Esophagus squamous epithelium (tissue), 5 donors: ENCODE data around the gene PKD2L2. TPM values are rescaled to one million over a fixed set of nuclear protein-coding genes. Genes with fewer than 3 reads are reported as not detected.
A peak's percentile ranks its signal among the peaks of the same experiment; 100 is the strongest.
"Not testable (repeated sequence)": the region's sequence is repeated elsewhere in the genome, so short reads cannot be mapped to it uniquely, and the experiment has no call there.

ENCODE experiments used
- DNase-seq: peaks from one replicate; lab custom pipeline; 2025; lab: John Stamatoyannopoulos, UW
- H3K27ac ChIP-seq, 4 donors: fragments of 200-600 bp; sonication (generic); one replicate each; pipeline ENCODE4 v1.5.1; 2016 to 2019; ENCODE audit warnings: mild to moderate bottlenecking in 1 of 4
- H3K27me3 ChIP-seq, 4 donors: fragments of 200-600 bp; sonication (generic); 1 replicate in 3 of 4; 2 replicates in 1 of 4; pipeline versions ENCODE4 v1.5.1 to v1.6.0; 2017 to 2021; ENCODE audit warnings: antibody characterized with exemption in 1 of 4
- H3K36me3 ChIP-seq, 3 donors: fragments of 200-600 bp; sonication (generic); one replicate each; pipeline ENCODE4 v1.5.1; 2016 to 2019
- H3K4me1 ChIP-seq, 3 donors: fragments of 200-600 bp; sonication (generic); one replicate each; pipeline ENCODE4 v1.5.1; 2017 to 2019
- H3K4me3 ChIP-seq, 4 donors: fragments of 200-600 bp; sonication (generic); 1 replicate in 3 of 4; 2 replicates in 1 of 4; pipeline ENCODE4 v1.5.1; 2016 to 2019; ENCODE audit warnings: mild to moderate bottlenecking in 2 of 4, moderate library complexity in 1 of 4
- H3K9me3 ChIP-seq, 3 donors: fragments of 200-600 bp; sonication (generic); one replicate each; pipeline ENCODE4 v1.5.1; 2016 to 2019
- CTCF ChIP-seq, 6 experiments: fragments of 450-650 bp in 4 of 6; fragments of 200-600 bp in 2 of 6; sonication (generic) in 2 of 6; IDR thresholded peaks; one replicate each; pipeline ENCODE4 v1.5.1; 2016 to 2019; ENCODE audit warnings: antibody characterized with exemption in 6 of 6, mild to moderate bottlenecking in 4 of 6, moderate library complexity in 4 of 6
- POLR2A ChIP-seq, 4 donors: fragments of 450-650 bp; IDR thresholded peaks; one replicate each; pipeline ENCODE4 v1.6.1; 2017; ENCODE audit warnings: antibody characterized with exemption in 4 of 4, mild to moderate bottlenecking in 4 of 4, moderate library complexity in 3 of 4
- WGBS, 2 donors: methylation state at CpG; one replicate each; pipeline ENCODE4 v1.1.5; 2018; 5-methylcytosine and 5-hydroxymethylcytosine counted together
- intact Hi-C: fragments of 100-400 bp; cut with DNase I; formaldehyde crosslinking; loops from one replicate; pipeline ENCODE4 v1.15.0; 2022
- total RNA-seq, 4 donors: library from RNA; depleted of rRNA; stranded (reverse); fragments of >200 nt; gene quantifications; one replicate each; pipeline ENCODE4 v1.1.0, GENCODE V29; 2016
- donor health status: DM: yes; HTN: yes; CAD: no.

PKD2L2 gene
- total RNA-seq, 4 donors from 2014 or later: not detected

- DNase-seq: no peak
- 71 to 83% methylated on average over 1 of the region's 1 CpG for WGBS, 2 donors
- Histone ChIP-seq H3K4me3 (no peak overlapping the region), H3K27ac (no peak overlapping the region), H3K27me3 (no peaks in the 10 kb centered on the region), H3K9me3 (no peaks in the 10 kb centered on the region), H3K36me3 (peaks cover 0 to 79% (median 33%) of the 10 kb centered on the region in 3 donors), H3K4me1 (no peaks in the 10 kb centered on the region)
- intact Hi-C loops: no loop called here
- no peak for TF ChIP-seq CTCF (IDR thresholded peaks at IDR 0.05)
- TF ChIP-seq POLR2A (IDR thresholded peaks at IDR 0.05): no peak
Observed at GRCh38 chr5:137938751-137939143, 49.5 kb downstream of the PKD2L2 start.

- H3K36me3 ChIP-seq: peaks cover 0 to 85% (median 33%) of the 10 kb centered on the region in 3 donors
- TF ChIP-seq POLR2A (IDR thresholded peaks at IDR 0.05) (no peak), CTCF (IDR thresholded peaks at IDR 0.05) (no peak)
- no peaks in the 10 kb centered on the region for H3K4me1 ChIP-seq
- no peaks in the 10 kb centered on the region for H3K27me3 ChIP-seq
- H3K27ac ChIP-seq: no peak overlapping the region
- intact Hi-C loops: no loop called here
- 80 to 82% methylated on average over 7 of the region's 7 CpGs for WGBS, 2 donors
- no peak overlapping the region for H3K4me3 ChIP-seq
- H3K9me3 ChIP-seq: no peaks in the 10 kb centered on the region
- DNase-seq: no peak
Observed at GRCh38 chr5:137939331-137939730, 50.1 kb downstream of the PKD2L2 start.

GRCh38 chr5:137944280-137944679, 55.0 kb downstream of the PKD2L2 start:
- H3K27ac ChIP-seq, intact Hi-C loops, H3K9me3 ChIP-seq: not testable (repeated sequence)

GRCh38 chr5:137945825-137946224, 56.6 kb downstream of the PKD2L2 start:
- DNase-seq: no peak
- no peak overlapping the region for H3K4me3 ChIP-seq
- peaks cover 4 to 100% (median 50%) of the 10 kb centered on the region in 3 donors for H3K36me3 ChIP-seq
- no peaks in the 10 kb centered on the region for H3K27me3 ChIP-seq
- 91 to 93% methylated on average over 1 of the region's 1 CpG for WGBS, 2 donors
- H3K4me1 ChIP-seq: no peaks in the 10 kb centered on the region
- intact Hi-C loops: no loop called here
- TF ChIP-seq POLR2A (IDR thresholded peaks at IDR 0.05) (no peak), CTCF (IDR thresholded peaks at IDR 0.05) (no peak)
- no peak overlapping the region for H3K27ac ChIP-seq
- no peaks in the 10 kb centered on the region for H3K9me3 ChIP-seq

More at GRCh38 chr5:137944280-137944679, 55.0 kb downstream of the PKD2L2 start:
- H3K4me3 ChIP-seq, DNase-seq, H3K4me1 ChIP-seq, H3K27me3 ChIP-seq: not testable (repeated sequence)
- WGBS, 2 donors: 93 to 96% methylated on average over 4 of the region's 4 CpGs
- peaks cover 4 to 100% (median 56%) of the 10 kb centered on the region in 3 donors for H3K36me3 ChIP-seq

GRCh38 chr5:137954131-137954879, 65.0 kb downstream of the PKD2L2 start:
- H3K9me3 ChIP-seq: no peaks in the 10 kb centered on the region
- H3K4me1 ChIP-seq: peaks cover 0 to 13% (median 6%) of the 10 kb centered on the region in 3 donors
- no peaks in the 10 kb centered on the region for H3K27me3 ChIP-seq
- intact Hi-C loops: no loop called here
- WGBS, 2 donors: 55 to 65% methylated on average over 9 of the region's 9 CpGs
- H3K27ac ChIP-seq: peak overlapping the region in 2 of 4 donors; percentile 25 to 55
- peaks cover 0 to 83% (median 5%) of the 10 kb centered on the region in 3 donors for H3K36me3 ChIP-seq
- TF ChIP-seq POLR2A (IDR thresholded peaks at IDR 0.05): no peak
- no peak for TF ChIP-seq CTCF (IDR thresholded peaks at IDR 0.05)
- H3K4me3 ChIP-seq: no peak overlapping the region
- no peak for DNase-seq
